HUES48 (cell line): ENCODE results near the gene CCDC80.

ENCODE experiments used
- H3K27ac ChIP-seq: one replicate; pipeline ENCODE4 v1.7.0; 2013; ENCODE audit warnings: low read depth, low read length, inconsistent platforms
- H3K27me3 ChIP-seq: 2 replicates; pipeline ENCODE4 v1.6.1; 2013; ENCODE audit warnings: mild to moderate bottlenecking, low read length; ENCODE audit not compliant: control insufficient read depth, insufficient read depth
- H3K36me3 ChIP-seq: 2 replicates; pipeline ENCODE4 v1.6.1; 2013; ENCODE audit warnings: low read length; ENCODE audit not compliant: control insufficient read depth, insufficient read depth
- H3K4me1 ChIP-seq: 2 replicates; pipeline ENCODE4 v1.6.1; 2013; ENCODE audit warnings: mild to moderate bottlenecking, low read length; ENCODE audit not compliant: control insufficient read depth, insufficient read depth
- H3K4me3 ChIP-seq: 2 replicates; pipeline ENCODE4 v1.5.1; 2013; ENCODE audit warnings: mild to moderate bottlenecking, low read depth, low read length
- H3K9ac ChIP-seq: 2 replicates; pipeline ENCODE4 v1.6.1; 2013; ENCODE audit warnings: mild to moderate bottlenecking, low read depth, low read length, moderate library complexity
- H3K9me3 ChIP-seq: 2 replicates; pipeline ENCODE4 v1.6.1; 2013; ENCODE audit warnings: low read length; ENCODE audit not compliant: control insufficient read depth, insufficient read depth

CCDC80 gene

DNA sequence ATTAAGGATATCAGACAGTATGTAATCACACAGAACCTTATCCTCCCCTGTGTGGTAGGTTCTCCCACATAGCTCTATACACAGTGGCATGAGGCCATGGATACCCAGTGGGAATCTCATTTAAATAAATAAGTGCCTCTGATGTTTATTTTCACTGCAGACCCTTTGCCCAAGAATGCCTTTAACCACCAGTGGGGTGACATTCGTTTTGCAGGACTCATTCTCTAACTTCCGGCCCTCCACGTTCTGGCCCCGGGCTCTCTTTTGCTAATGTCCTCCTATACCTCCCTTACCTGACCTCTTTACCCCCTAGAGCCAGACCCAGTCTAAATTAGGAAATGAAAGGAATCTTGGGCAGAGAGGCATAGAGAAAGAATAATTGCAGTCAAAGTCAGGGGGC lies 8.3 kb downstream of the CCDC80 start:
- Histone ChIP-seq H3K9me3 (no peaks in the 10 kb centered on the region), H3K4me3 (peak overlapping the region; percentile 28; the same call in 1 of the 2 replicates), H3K27ac (peak overlapping the region; percentile 9), H3K27me3 (no peaks in the 10 kb centered on the region), H3K36me3 (no peaks in the 10 kb centered on the region), H3K4me1 (peaks cover 64% of the 10 kb centered on the region), H3K9ac (no peak overlapping the region)

DNA sequence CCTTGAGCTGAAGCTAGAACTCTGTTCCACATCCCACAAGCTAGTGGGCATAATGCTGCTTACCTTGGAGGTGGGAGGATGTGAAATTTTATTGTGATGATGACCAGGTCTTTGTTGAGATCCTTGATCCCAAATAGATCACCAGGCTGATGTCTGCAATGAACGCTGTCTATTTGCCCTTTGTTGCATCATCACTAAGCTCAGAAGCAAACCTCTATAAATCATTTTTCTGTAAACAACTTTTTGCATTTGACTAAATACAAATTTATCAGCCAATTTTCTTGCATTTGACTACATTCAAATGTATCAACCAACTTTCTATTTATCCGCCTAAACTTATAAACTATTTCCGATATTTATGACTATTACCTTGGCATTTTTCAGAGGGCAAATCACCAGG lies 9.7 kb downstream of the CCDC80 start:
- H3K36me3 ChIP-seq, result no peaks in the 10 kb centered on the region
- H3K4me3 ChIP-seq, result no peak overlapping the region
- H3K9me3 ChIP-seq, result no peaks in the 10 kb centered on the region
- peaks cover 64% of the 10 kb centered on the region for H3K4me1 ChIP-seq
- H3K27me3 ChIP-seq, result no peaks in the 10 kb centered on the region
- no peak overlapping the region for H3K9ac ChIP-seq
- peak overlapping the region; percentile 2 for H3K27ac ChIP-seq

DNA sequence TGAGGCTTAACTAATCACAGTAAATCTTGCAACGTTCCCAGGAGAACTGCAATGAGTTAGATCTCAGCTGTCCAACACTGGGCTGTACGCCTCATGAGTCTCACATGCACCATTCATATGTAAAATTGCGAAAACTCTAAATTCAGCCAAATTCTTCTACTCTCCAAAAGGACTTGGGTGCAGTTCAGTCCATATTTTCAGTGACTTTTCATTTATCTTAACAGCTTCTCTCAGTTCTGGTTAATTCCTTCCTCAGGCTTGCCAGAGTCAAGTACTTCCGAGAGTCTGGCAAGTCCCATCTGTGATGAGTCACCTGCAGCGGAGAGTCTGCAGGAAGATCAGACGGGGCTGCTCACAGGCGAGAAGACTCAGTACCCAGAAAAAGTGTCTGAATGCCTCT lies 11.5 kb downstream of the CCDC80 start:
- Histone ChIP-seq H3K27me3 (no peaks in the 10 kb centered on the region), H3K4me1 (peaks cover 46% of the 10 kb centered on the region), H3K9ac (no peak overlapping the region), H3K9me3 (no peaks in the 10 kb centered on the region), H3K4me3 (no peak overlapping the region), H3K36me3 (no peaks in the 10 kb centered on the region), H3K27ac (no peak overlapping the region)

DNA sequence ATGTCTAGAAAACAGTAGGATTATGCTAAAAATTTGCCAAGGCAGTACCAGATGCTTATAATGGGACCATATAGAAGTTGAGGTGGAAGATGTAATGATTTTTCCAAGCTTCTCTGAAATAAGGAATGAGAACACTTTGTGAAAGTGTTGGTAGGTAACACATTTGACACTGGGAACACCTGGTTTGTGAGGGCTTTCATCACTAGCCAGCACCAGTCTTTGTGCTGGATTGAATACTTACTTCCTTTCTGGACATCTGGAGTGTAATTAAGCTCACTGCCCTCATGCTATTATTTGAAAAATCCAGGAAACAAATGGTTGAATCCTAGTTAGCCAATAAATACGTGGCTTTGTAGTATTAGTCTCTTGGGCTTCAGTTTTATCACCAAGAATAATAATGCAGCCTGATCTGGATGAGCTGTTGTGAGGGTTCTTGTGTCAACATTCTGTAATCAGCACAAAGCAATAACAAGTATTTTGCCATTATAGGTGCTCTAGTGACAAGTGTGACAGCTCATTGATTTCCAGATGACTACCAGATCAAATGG lies 12.9 kb downstream of the CCDC80 start:
- peaks cover 44% of the 10 kb centered on the region for H3K4me1 ChIP-seq
- no peaks in the 10 kb centered on the region for H3K9me3 ChIP-seq
- H3K4me3 ChIP-seq, result no peak overlapping the region
- no peaks in the 10 kb centered on the region for H3K36me3 ChIP-seq
- no peaks in the 10 kb centered on the region for H3K27me3 ChIP-seq
- no peak overlapping the region for H3K27ac ChIP-seq
- no peak overlapping the region for H3K9ac ChIP-seq

DNA sequence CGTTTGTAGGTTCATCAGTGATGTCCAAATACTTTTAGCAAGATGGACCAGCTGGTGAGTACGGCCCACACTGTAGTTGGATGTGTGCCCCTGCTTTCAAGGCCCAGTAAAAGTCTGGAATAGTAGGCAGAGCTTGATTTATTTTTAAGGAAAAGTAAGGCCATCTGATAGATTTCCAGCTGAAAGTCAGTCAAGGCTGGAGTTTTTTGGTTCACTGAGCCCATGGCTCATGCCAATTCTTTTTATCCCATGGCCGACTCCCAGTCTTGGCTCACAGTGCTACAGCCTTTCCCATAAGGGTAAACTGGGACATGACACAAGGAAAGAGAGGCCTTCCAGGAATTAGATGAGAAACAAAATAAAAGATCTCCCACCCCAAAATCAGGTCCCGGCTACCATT lies 13.5 kb downstream of the CCDC80 start:
- Histone ChIP-seq H3K36me3 (no peaks in the 10 kb centered on the region), H3K4me3 (no peak overlapping the region), H3K27ac (no peak overlapping the region), H3K27me3 (no peaks in the 10 kb centered on the region), H3K9me3 (no peaks in the 10 kb centered on the region), H3K4me1 (peaks cover 38% of the 10 kb centered on the region), H3K9ac (no peak overlapping the region)

DNA sequence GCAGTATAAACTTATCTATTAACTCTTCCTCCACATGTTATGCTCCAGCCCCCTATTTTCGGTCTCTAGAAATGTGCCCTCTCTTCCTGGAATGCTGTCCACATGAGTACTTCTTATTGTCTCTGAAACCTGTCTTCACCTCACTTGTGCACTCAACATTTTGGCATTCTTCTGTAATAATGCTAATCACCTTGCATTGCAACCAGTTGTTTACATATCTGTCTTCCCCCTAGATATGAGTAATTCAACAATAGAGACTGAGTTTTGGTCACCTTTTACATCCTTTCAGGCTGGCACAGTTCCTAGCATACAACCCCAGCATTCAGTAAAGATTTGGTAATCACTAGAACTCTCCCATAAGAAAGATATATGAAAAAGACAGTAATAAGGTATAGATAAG lies 17.2 kb downstream of the CCDC80 start:
- Histone ChIP-seq H3K27ac (no peak overlapping the region), H3K36me3 (no peaks in the 10 kb centered on the region), H3K4me1 (peaks cover 12% of the 10 kb centered on the region), H3K27me3 (no peaks in the 10 kb centered on the region), H3K9me3 (no peaks in the 10 kb centered on the region), H3K9ac (no peak overlapping the region), H3K4me3 (no peak overlapping the region)

DNA sequence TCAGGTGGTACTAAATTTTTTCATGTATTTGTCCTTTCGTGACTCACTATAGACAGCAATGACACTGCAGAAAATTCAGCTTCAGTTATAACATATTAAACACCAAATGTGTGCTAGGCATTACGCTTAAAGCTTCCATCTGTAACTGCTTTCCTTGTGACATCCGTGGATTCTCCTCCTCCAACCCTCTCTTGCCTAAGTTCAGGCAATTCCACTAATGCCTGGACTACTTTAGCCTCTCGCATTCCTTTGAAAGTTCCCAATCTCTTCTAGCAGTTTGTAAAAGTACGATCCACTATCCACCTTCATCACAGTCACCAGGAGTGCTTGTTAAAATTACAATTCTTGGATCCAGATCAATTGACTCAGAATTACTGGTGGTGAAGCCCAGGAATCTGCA lies 17.7 kb downstream of the CCDC80 start:
- Histone ChIP-seq H3K4me3 (no peak overlapping the region), H3K9me3 (no peaks in the 10 kb centered on the region), H3K27ac (no peak overlapping the region), H3K36me3 (no peaks in the 10 kb centered on the region), H3K4me1 (peaks cover 12% of the 10 kb centered on the region), H3K9ac (no peak overlapping the region), H3K27me3 (no peaks in the 10 kb centered on the region)

DNA sequence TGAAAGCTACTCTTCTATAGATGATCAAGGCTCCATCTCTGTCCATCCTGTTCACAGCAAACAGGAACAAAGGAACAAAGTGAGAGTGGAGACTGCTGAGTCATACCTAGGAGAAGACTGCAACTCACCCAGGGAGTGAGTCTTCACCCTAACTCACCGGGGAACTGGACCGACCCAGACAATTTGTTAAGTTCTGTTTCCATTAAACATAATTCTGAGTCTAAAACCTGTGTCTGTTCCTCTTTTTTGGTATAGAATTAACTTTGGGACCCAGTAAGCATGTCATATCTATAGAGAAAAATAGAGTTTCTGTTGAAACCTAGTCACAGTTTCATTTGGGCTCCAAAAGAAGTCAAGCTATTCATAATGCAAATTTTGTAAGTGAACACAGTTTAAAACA lies 21.6 kb downstream of the CCDC80 start:
- Histone ChIP-seq H3K27me3 (no peaks in the 10 kb centered on the region), H3K9ac (no peak overlapping the region), H3K27ac (no peak overlapping the region), H3K36me3 (no peaks in the 10 kb centered on the region), H3K9me3 (no peaks in the 10 kb centered on the region), H3K4me1 (peaks cover 30% of the 10 kb centered on the region), H3K4me3 (no peak overlapping the region)

DNA sequence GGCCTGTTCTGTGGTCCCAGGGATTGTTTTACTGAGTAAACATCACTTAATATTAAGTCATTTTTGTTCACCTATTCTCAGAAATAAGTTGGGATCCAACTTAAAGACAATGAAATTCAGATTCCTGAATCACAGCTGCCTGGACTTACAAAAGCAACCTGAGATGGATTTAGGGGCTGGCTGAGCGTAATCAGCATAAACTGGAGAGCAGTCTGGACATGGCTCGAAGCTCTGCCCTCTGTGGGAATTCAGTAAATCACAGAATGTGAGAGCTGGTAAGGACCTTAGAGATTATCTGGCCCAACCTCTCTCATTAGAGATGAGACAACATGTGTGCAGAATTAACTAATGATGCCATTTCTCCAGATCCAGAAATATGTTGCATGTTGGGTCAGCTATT lies 23.7 kb downstream of the CCDC80 start:
- peaks cover 18% of the 10 kb centered on the region for H3K4me1 ChIP-seq

DNA sequence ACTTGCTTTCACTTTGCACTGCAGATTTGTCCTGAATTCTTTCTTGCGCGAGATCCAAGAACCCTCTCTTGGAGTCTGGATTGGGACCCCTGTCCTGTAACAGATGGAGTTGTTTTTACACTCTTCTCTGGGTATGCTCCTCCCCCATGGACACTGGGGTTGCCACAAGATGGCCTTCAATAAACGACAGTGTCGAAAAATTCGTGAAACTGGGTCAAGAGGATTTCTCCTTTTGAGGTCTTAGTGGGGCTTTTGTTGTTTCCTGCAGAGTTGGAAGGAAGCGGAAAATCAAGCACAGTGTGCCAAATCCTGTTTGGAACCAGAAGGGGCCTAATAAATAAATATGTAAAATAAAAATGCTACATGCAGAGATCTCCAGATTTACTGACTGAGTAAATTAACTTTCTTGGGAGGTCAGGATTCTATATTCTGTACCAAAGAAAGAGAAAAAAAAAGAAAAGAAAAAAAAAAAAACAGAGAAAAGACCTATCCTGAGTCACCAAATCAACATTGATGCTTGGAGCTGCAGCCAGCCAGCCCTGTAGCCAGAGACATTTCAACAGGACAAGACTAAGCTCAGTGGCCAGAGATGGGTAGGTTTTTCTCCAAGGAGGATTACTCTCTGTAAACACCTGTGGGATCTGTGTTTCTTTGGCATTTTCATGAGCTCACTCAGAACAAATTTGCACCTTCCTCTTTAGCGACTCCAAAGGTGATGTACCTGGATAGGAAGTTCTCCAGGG lies 24.8 kb downstream of the CCDC80 start:
- peaks cover 18% of the 10 kb centered on the region for H3K4me1 ChIP-seq
- H3K9me3 ChIP-seq, result no peaks in the 10 kb centered on the region
- H3K27ac ChIP-seq, result peak overlapping the region; percentile 47
- H3K36me3 ChIP-seq, result no peaks in the 10 kb centered on the region
- no peaks in the 10 kb centered on the region for H3K27me3 ChIP-seq
- H3K4me3 ChIP-seq, result no peak overlapping the region
- peak overlapping the region; percentile 34 for H3K9ac ChIP-seq

More for the DNA sequence above, 23.7 kb downstream of the CCDC80 start:
- H3K9ac ChIP-seq, result no peak overlapping the region
- H3K27me3 ChIP-seq, result no peaks in the 10 kb centered on the region
- H3K36me3 ChIP-seq, result no peaks in the 10 kb centered on the region
- no peak overlapping the region for H3K27ac ChIP-seq
- no peaks in the 10 kb centered on the region for H3K9me3 ChIP-seq
- no peak overlapping the region for H3K4me3 ChIP-seq

DNA sequence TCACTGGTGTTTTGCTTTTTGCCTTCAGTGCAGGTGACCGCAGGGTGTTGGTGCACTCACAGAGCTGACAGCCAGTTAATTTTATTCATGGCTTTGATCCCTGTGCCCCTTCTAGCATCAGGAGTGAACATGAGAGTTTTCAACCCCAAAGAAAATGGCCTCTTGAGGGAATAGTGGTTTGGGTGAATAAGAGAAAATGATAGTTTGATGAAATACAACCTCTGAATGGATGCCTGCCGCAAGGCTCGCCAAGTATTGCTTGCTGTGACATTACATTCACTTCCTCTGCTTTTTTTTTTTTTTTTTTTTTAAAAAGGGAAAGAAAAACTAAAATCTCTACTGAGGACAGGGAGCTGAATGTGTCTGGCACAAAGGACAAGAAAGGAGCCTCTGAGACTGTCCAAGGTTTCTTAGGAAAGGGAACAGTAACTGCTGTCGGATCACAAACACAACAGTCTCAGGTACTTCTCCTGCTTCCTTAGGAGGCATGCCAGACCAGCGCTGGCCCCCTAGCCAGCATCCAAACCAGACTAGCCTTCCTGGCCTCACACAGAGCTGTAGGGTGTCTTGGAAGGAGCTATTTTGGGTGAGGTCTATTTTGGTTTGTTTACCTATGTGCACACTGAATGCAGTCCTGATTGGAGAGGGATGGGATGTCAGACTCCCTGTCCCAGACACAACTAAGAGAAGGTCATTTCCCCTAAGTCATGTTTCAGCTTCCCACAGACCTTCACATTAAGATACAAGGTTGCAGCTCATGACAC lies 29.0 kb downstream of the CCDC80 start:
- Histone ChIP-seq H3K27ac (no peak overlapping the region), H3K27me3 (no peaks in the 10 kb centered on the region), H3K4me3 (no peak overlapping the region), H3K4me1 (peaks cover 18% of the 10 kb centered on the region), H3K9ac (no peak overlapping the region), H3K36me3 (no peaks in the 10 kb centered on the region), H3K9me3 (no peaks in the 10 kb centered on the region)
